ENCODE measurements around the gene CLEC20A.

CLEC20A gene

DNA sequence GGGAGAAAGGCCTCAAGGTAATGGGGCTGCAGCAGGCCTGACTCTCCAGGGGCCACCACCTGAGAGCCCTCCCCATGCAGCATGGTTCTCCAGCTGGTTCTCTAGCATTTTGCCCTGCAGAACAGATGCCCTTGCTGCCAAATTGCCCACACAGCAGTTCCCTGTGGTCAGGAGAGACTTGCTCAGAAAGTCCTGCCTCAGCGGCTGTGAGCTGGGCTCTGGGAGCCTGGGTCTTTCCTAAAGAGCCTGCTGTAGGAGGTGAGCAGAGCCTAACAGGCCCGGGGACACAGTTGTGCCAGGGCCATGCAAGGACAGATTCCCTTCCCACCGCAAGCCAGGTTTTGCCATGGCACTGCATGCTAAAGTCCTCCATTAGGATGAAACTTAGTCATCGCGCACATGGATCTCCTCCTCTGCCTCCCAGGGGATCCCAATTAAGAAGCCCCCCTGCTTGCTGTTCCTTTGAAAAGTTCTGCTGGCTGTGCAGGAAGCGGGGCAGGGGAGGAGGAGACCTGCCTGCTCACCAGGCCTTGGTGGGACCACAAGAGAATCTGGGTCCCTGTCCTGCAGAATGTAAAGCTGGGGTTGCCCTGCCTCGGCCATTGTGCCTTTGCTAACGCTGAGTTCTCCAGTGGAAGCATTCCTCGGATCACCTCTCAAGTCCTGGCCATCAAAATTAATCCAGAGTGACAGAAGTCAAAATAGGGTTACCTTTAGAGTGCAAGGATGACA, 37.5 kb upstream of the CLEC20A start:
- DNase-seq (no peak), ATAC-seq (no peak)
- Mint-ChIP-seq H3K36me3 (ENCODE audit: low read depth) (no peaks in the 10 kb centered on the region), H3K27me3 (no peaks in the 10 kb centered on the region), H3K27ac (no peak overlapping the region), H3K4me3 (no peak overlapping the region), H3K9me3 (no peaks in the 10 kb centered on the region), H3K4me1 (no peaks in the 10 kb centered on the region)

GRCh38 chr1:178533121-178533946, 36.6 kb upstream of the CLEC20A start:
- no peaks in the 10 kb centered on the region for H3K27me3 Mint-ChIP-seq
- H3K4me1 Mint-ChIP-seq, result no peaks in the 10 kb centered on the region
- H3K9me3 Mint-ChIP-seq, result no peaks in the 10 kb centered on the region
- ATAC-seq (no peak), DNase-seq (no peak)
- H3K4me3 Mint-ChIP-seq, result no peak overlapping the region
- H3K27ac Mint-ChIP-seq, result no peak overlapping the region
- no peaks in the 10 kb centered on the region for H3K36me3 Mint-ChIP-seq (ENCODE audit: low read depth)

GRCh38 chr1:178532392-178532791, 35.6 kb upstream of the CLEC20A start:
- ATAC-seq, result peak; percentile 65
- no peaks in the 10 kb centered on the region for H3K36me3 Mint-ChIP-seq (ENCODE audit: low read depth)
- DNase-seq, result peak; percentile 80
- H3K9me3 Mint-ChIP-seq, result no peaks in the 10 kb centered on the region
- H3K4me3 Mint-ChIP-seq, result no peak overlapping the region
- no peak overlapping the region for H3K27ac Mint-ChIP-seq
- H3K27me3 Mint-ChIP-seq, result no peaks in the 10 kb centered on the region
- no peaks in the 10 kb centered on the region for H3K4me1 Mint-ChIP-seq

DNA sequence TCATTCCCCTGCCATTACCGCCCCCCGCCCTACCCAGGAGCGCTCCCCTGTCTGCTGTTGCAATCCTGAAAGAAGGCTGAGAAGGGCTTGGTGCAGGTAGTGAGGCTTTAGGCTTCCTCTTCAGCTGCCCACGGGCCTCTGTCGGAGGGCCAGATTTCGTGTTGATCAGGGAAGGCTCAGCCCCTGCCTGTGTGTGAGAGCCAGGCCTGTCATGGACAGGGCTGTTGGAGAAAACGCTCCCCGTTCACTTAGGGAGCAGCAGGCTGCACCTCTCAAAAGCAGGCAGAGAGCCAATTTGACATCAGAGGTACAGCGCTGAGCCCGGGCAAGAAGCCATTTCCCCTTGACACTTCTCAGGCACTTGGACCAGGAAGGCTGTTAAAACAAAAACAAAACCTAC, 35.1 kb upstream of the CLEC20A start:
- no peaks in the 10 kb centered on the region for H3K36me3 Mint-ChIP-seq (ENCODE audit: low read depth)

GRCh38 chr1:178530502-178530901, 33.7 kb upstream of the CLEC20A start:
- Mint-ChIP-seq H3K9me3 (no peaks in the 10 kb centered on the region), H3K36me3 (ENCODE audit: low read depth) (no peaks in the 10 kb centered on the region), H3K4me3 (no peak overlapping the region), H3K27ac (no peak overlapping the region), H3K27me3 (no peaks in the 10 kb centered on the region), H3K4me1 (no peaks in the 10 kb centered on the region)
- DNase-seq, result no peak
- no peak for ATAC-seq

More for the DNA sequence above, 35.1 kb upstream of the CLEC20A start:
- Mint-ChIP-seq H3K27me3 (no peaks in the 10 kb centered on the region), H3K27ac (no peak overlapping the region), H3K9me3 (no peaks in the 10 kb centered on the region), H3K4me3 (no peak overlapping the region), H3K4me1 (no peaks in the 10 kb centered on the region)
- ATAC-seq (no peak), DNase-seq (no peak)

- H3K27ac Mint-ChIP-seq, result no peak overlapping the region
- H3K9me3 Mint-ChIP-seq, result no peaks in the 10 kb centered on the region
- H3K36me3 Mint-ChIP-seq (ENCODE audit: low read depth), result no peaks in the 10 kb centered on the region
- ATAC-seq (no peak), DNase-seq (no peak)
- H3K27me3 Mint-ChIP-seq, result no peaks in the 10 kb centered on the region
- no peak overlapping the region for H3K4me3 Mint-ChIP-seq
- no peaks in the 10 kb centered on the region for H3K4me1 Mint-ChIP-seq
These were observed 33.3 kb upstream of the CLEC20A start for GRCh38 chr1:178530037-178530402.

- Mint-ChIP-seq H3K4me3 (no peak overlapping the region), H3K27me3 (no peaks in the 10 kb centered on the region), H3K4me1 (no peaks in the 10 kb centered on the region), H3K9me3 (no peaks in the 10 kb centered on the region), H3K27ac (no peak overlapping the region), H3K36me3 (ENCODE audit: low read depth) (no peaks in the 10 kb centered on the region)
- DNase-seq (no peak), ATAC-seq (no peak)
These were observed 32.7 kb upstream of the CLEC20A start for GRCh38 chr1:178529364-178530036.

GRCh38 chr1:178528953-178529335, 32.2 kb upstream of the CLEC20A start:
- Mint-ChIP-seq H3K36me3 (ENCODE audit: low read depth) (no peaks in the 10 kb centered on the region), H3K4me3 (no peak overlapping the region), H3K4me1 (no peaks in the 10 kb centered on the region), H3K27me3 (no peaks in the 10 kb centered on the region), H3K27ac (no peak overlapping the region), H3K9me3 (no peaks in the 10 kb centered on the region)
- DNase-seq (no peak), ATAC-seq (no peak)

GRCh38 chr1:178528228-178528952, 31.6 kb upstream of the CLEC20A start:
- Mint-ChIP-seq H3K27ac (no peak overlapping the region), H3K27me3 (no peaks in the 10 kb centered on the region), H3K9me3 (no peaks in the 10 kb centered on the region), H3K36me3 (ENCODE audit: low read depth) (no peaks in the 10 kb centered on the region), H3K4me1 (no peaks in the 10 kb centered on the region), H3K4me3 (no peak overlapping the region)
- DNase-seq (no peak), ATAC-seq (no peak)

- ATAC-seq (no peak), DNase-seq (no peak)
- no peaks in the 10 kb centered on the region for H3K36me3 Mint-ChIP-seq (ENCODE audit: low read depth)
- H3K27ac Mint-ChIP-seq, result no peak overlapping the region
- H3K9me3 Mint-ChIP-seq, result no peaks in the 10 kb centered on the region
- H3K4me1 Mint-ChIP-seq, result no peaks in the 10 kb centered on the region
- no peaks in the 10 kb centered on the region for H3K27me3 Mint-ChIP-seq
- H3K4me3 Mint-ChIP-seq, result no peak overlapping the region
These were observed 30.4 kb upstream of the CLEC20A start for GRCh38 chr1:178527117-178527516.

GRCh38 chr1:178521241-178521640, 24.5 kb upstream of the CLEC20A start:
- Mint-ChIP-seq H3K4me3 (no peak overlapping the region), H3K4me1 (no peaks in the 10 kb centered on the region), H3K27ac (no peak overlapping the region), H3K27me3 (no peaks in the 10 kb centered on the region), H3K36me3 (ENCODE audit: low read depth) (no peaks in the 10 kb centered on the region), H3K9me3 (no peaks in the 10 kb centered on the region)
- DNase-seq (no peak), ATAC-seq (no peak)

- H3K27me3 Mint-ChIP-seq, result no peaks in the 10 kb centered on the region
- H3K9me3 Mint-ChIP-seq, result no peaks in the 10 kb centered on the region
- H3K36me3 Mint-ChIP-seq (ENCODE audit: low read depth), result no peaks in the 10 kb centered on the region
- DNase-seq, result no peak
- no peak overlapping the region for H3K4me3 Mint-ChIP-seq
- ATAC-seq, result no peak
- no peak overlapping the region for H3K27ac Mint-ChIP-seq
- no peaks in the 10 kb centered on the region for H3K4me1 Mint-ChIP-seq
These were observed 24.0 kb upstream of the CLEC20A start for GRCh38 chr1:178520803-178521202.

GRCh38 chr1:178518894-178519293, 22.1 kb upstream of the CLEC20A start:
- no peak for ATAC-seq
- no peaks in the 10 kb centered on the region for H3K4me1 Mint-ChIP-seq
- no peaks in the 10 kb centered on the region for H3K36me3 Mint-ChIP-seq (ENCODE audit: low read depth)
- no peaks in the 10 kb centered on the region for H3K27me3 Mint-ChIP-seq
- no peak for DNase-seq
- no peak overlapping the region for H3K27ac Mint-ChIP-seq
- H3K9me3 Mint-ChIP-seq, result no peaks in the 10 kb centered on the region
- H3K4me3 Mint-ChIP-seq, result no peak overlapping the region

- Mint-ChIP-seq H3K27ac (no peak overlapping the region), H3K4me3 (no peak overlapping the region), H3K27me3 (no peaks in the 10 kb centered on the region), H3K4me1 (no peaks in the 10 kb centered on the region), H3K9me3 (no peaks in the 10 kb centered on the region), H3K36me3 (ENCODE audit: low read depth) (no peaks in the 10 kb centered on the region)
- ATAC-seq, result no peak
- DNase-seq, result no peak
These were observed 19.3 kb upstream of the CLEC20A start for GRCh38 chr1:178516110-178516509.

All from activated naive CD8-positive, alpha-beta T cell treated with anti-CD3 and anti-CD28 coated beads, Interleukin-2, amount 50 U/mL, for 24 hours (primary cell).